Measurements from ENCODE around the gene UMAD1.

The UMAD1 gene

GRCh38 chr7:7764520-7765396 is 124.2 kb downstream of the UMAD1 start:
- no peak for DNase-seq (ENCODE audit: low read depth)

GRCh38 chr7:7765422-7765821 is 124.9 kb downstream of the UMAD1 start:
- DNase-seq (ENCODE audit: low read depth): no peak

- no peak for DNase-seq (ENCODE audit: low read depth)
These were observed 126.1 kb downstream of the UMAD1 start for GRCh38 chr7:7766671-7767070.

GRCh38 chr7:7768977-7769709 is 128.6 kb downstream of the UMAD1 start:
- no peak for DNase-seq (ENCODE audit: low read depth)

- no peak for DNase-seq (ENCODE audit: low read depth)
These were observed 129.4 kb downstream of the UMAD1 start for GRCh38 chr7:7769710-7770627.

GRCh38 chr7:7771452-7771851 is 130.9 kb downstream of the UMAD1 start:
- DNase-seq (ENCODE audit: low read depth): no peak

- DNase-seq (ENCODE audit: low read depth): no peak
These were observed 131.9 kb downstream of the UMAD1 start for GRCh38 chr7:7772397-7772821.

GRCh38 chr7:7773334-7774309 is 133.1 kb downstream of the UMAD1 start:
- no peak for DNase-seq (ENCODE audit: low read depth)

- no peak for DNase-seq (ENCODE audit: low read depth)
These were observed 139.3 kb downstream of the UMAD1 start for GRCh38 chr7:7779888-7780287.

- DNase-seq (ENCODE audit: low read depth): no peak
These were observed 142.4 kb downstream of the UMAD1 start for GRCh38 chr7:7783001-7783400.

- DNase-seq (ENCODE audit: low read depth): no peak
These were observed 144.9 kb downstream of the UMAD1 start for GRCh38 chr7:7785344-7785973.

GRCh38 chr7:7786595-7786994 is 146.0 kb downstream of the UMAD1 start:
- no peak for DNase-seq (ENCODE audit: low read depth)

- no peak for DNase-seq (ENCODE audit: low read depth)
These were observed 149.0 kb downstream of the UMAD1 start for GRCh38 chr7:7789551-7789988.

- no peak for DNase-seq (ENCODE audit: low read depth)
These were observed 149.6 kb downstream of the UMAD1 start for GRCh38 chr7:7790041-7790741.

GRCh38 chr7:7791523-7791922 is 151.0 kb downstream of the UMAD1 start:
- DNase-seq (ENCODE audit: low read depth): no peak

- no peak for DNase-seq (ENCODE audit: low read depth)
These were observed 151.5 kb downstream of the UMAD1 start for GRCh38 chr7:7792056-7792455.

GRCh38 chr7:7793249-7793648 is 152.7 kb downstream of the UMAD1 start:
- DNase-seq (ENCODE audit: low read depth): no peak

GRCh38 chr7:7793921-7794320 is 153.4 kb downstream of the UMAD1 start:
- no peak for DNase-seq (ENCODE audit: low read depth)

- DNase-seq (ENCODE audit: low read depth): no peak
These were observed 154.7 kb downstream of the UMAD1 start for GRCh38 chr7:7795203-7795602.

GRCh38 chr7:7795630-7796121 is 155.1 kb downstream of the UMAD1 start:
- no peak for DNase-seq (ENCODE audit: low read depth)
